WTC11 (cell line): ENCODE measurements around the gene ADAMTS18. TPM values are rescaled to one million over a fixed set of nuclear protein-coding genes. Genes with fewer than 3 reads are reported as not detected.
A peak's percentile ranks its signal among the peaks of the same experiment; 100 is the strongest.

Source experiments
- ATAC-seq: fragments of 200-7000 bp; cut with Tn5 transposase; 2 replicates; pipeline ENCODE4 v1.10.0; 2021; ENCODE audit warnings: mild to moderate bottlenecking, moderate library complexity
- CTCF ChIA-PET: fragments of 300-600 bp; sonication (Branson Sonifier 250); formaldehyde crosslinking; loops from one replicate; lab custom pipeline; 2021; ENCODE audit warnings: antibody characterized with exemption; lab: Charles Lee
- POLR2A ChIA-PET: fragments of 350-600 bp; sonication (Branson Sonifier 250); formaldehyde crosslinking; loops from one replicate; lab custom pipeline; 2021; ENCODE audit warnings: antibody characterized with exemption; lab: Charles Lee
- DNase-seq: peaks from one replicate; pipeline ENCODE4 v3.0.0; 2021; ENCODE audit warnings: low spot score
- H3K27ac Mint-ChIP-seq: 2 replicates; pipeline ENCODE4 v1.8.0; 2021; ENCODE audit warnings: mixed read lengths
- H3K27me3 Mint-ChIP-seq: 2 replicates; pipeline ENCODE4 v1.8.0; 2021; ENCODE audit warnings: low read depth, mild to moderate bottlenecking, moderate library complexity, mixed read lengths
- H3K36me3 Mint-ChIP-seq: 2 replicates; pipeline ENCODE4 v1.8.0; 2021; ENCODE audit warnings: mixed read lengths
- H3K4me1 Mint-ChIP-seq: 2 replicates; pipeline ENCODE4 v1.8.0; 2022; ENCODE audit warnings: mixed read lengths
- H3K4me3 Mint-ChIP-seq: 2 replicates; pipeline ENCODE4 v1.8.0; 2021; ENCODE audit warnings: mild to moderate bottlenecking, moderate library complexity, mixed read lengths
- H3K9me3 Mint-ChIP-seq: 2 replicates; pipeline ENCODE4 v1.8.0; 2021; ENCODE audit warnings: mixed read lengths
- AFF4 ChIP-seq: sonication (generic); formaldehyde crosslinking; IDR thresholded peaks from 2 replicates; pipeline ENCODE4 v1.8.1; 2023; ENCODE audit warnings: mild to moderate bottlenecking, missing genetic modification reagents, borderline replicate concordance
- CDX4 ChIP-seq: fragments of 250-450 bp; sonication (Bioruptor Pico); IDR thresholded peaks from 2 replicates; pipeline ENCODE4 v1.9.0; 2021; ENCODE audit warnings: moderate library complexity, mild to moderate bottlenecking, inconsistent platforms, borderline replicate concordance
- EMX1 ChIP-seq: fragments of 250-450 bp; sonication (Bioruptor Pico); IDR thresholded peaks from 2 replicates; pipeline ENCODE4 v1.8.0; 2021; ENCODE audit warnings: mild to moderate bottlenecking
- ESRRA ChIP-seq: sonication (generic); formaldehyde crosslinking; IDR thresholded peaks from 2 replicates; pipeline ENCODE4 v1.8.1; 2022; ENCODE audit warnings: mild to moderate bottlenecking, missing genetic modification reagents, borderline replicate concordance
- IRF2 ChIP-seq: sonication (generic); formaldehyde crosslinking; IDR thresholded peaks from 2 replicates; pipeline ENCODE4 v1.8.0; 2022; ENCODE audit warnings: low read depth, missing genetic modification reagents, borderline replicate concordance
- KAT7 ChIP-seq: sonication (generic); formaldehyde crosslinking; IDR thresholded peaks from 2 replicates; pipeline ENCODE4 v1.8.1; 2023; ENCODE audit warnings: missing genetic modification reagents, mild to moderate bottlenecking, borderline replicate concordance
- RELA ChIP-seq: sonication (generic); formaldehyde crosslinking; IDR thresholded peaks from 2 replicates; pipeline ENCODE4 v1.8.1; 2022; ENCODE audit warnings: missing genetic modification reagents, mild to moderate bottlenecking, borderline replicate concordance
- SOX15 ChIP-seq: fragments of 250-450 bp; sonication (Bioruptor Pico); IDR thresholded peaks from 2 replicates; pipeline ENCODE4 v1.9.0; 2021; ENCODE audit warnings: mild to moderate bottlenecking
- TCF7 ChIP-seq: sonication (generic); formaldehyde crosslinking; IDR thresholded peaks from 2 replicates; pipeline ENCODE4 v1.8.0; 2022; ENCODE audit warnings: mild to moderate bottlenecking, low read depth, missing genetic modification reagents, moderate library complexity
- TEAD4 ChIP-seq: sonication (generic); formaldehyde crosslinking; IDR thresholded peaks from 2 replicates; pipeline ENCODE4 v1.8.0; 2022; ENCODE audit warnings: mild to moderate bottlenecking, missing genetic modification reagents
- ZNF232 ChIP-seq: sonication (generic); formaldehyde crosslinking; IDR thresholded peaks from 2 replicates; pipeline ENCODE4 v1.8.0; 2022; ENCODE audit warnings: mild to moderate bottlenecking, missing genetic modification reagents
- total RNA-seq: library from RNA; stranded (reverse); gene quantifications from 3 replicates; pipeline ENCODE4 v1.2.3, GENCODE V29; 2021
- TF ChIP-seq, protein P1 (sequence below): sonication (generic); formaldehyde crosslinking; IDR thresholded peaks from 2 replicates; pipeline ENCODE4 v1.8.0; 2023; ENCODE audit warnings: missing genetic modification reagents
- TF ChIP-seq, protein P2 (sequence below): sonication (generic); formaldehyde crosslinking; conservative IDR thresholded peaks from 2 replicates; pipeline ENCODE4 v1.8.1; 2023; ENCODE audit warnings: mild to moderate bottlenecking, low read depth, missing genetic modification reagents, moderate library complexity
- TF ChIP-seq, protein P3 (sequence below): fragments of 250-450 bp; sonication (Bioruptor Pico); conservative IDR thresholded peaks from 2 replicates; pipeline ENCODE4 v1.9.0; 2021; ENCODE audit warnings: mild to moderate bottlenecking
- TF ChIP-seq, protein P4 (sequence below): fragments of 250-450 bp; sonication (Bioruptor Pico); IDR thresholded peaks from 2 replicates; pipeline ENCODE4 v1.8.0; 2021; ENCODE audit warnings: mild to moderate bottlenecking
- TF ChIP-seq, protein P5 (sequence below): sonication (generic); formaldehyde crosslinking; IDR thresholded peaks from 2 replicates; pipeline ENCODE4 v1.8.1; 2022; ENCODE audit warnings: mild to moderate bottlenecking, missing genetic modification reagents, moderate library complexity, borderline replicate concordance

Gene ADAMTS18
- total RNA-seq, 1 experiment from 2014 or later, result 0.17 TPM

- H3K27me3 Mint-ChIP-seq, result peaks cover 59% of the 10 kb centered on the region
- H3K27ac Mint-ChIP-seq, result no peak overlapping the region
- ATAC-seq, result peak; percentile 19
- peak overlapping the region; percentile 69 for H3K4me3 Mint-ChIP-seq
- no peak for DNase-seq
- peaks cover 24% of the 10 kb centered on the region for H3K4me1 Mint-ChIP-seq
- H3K9me3 Mint-ChIP-seq, result no peaks in the 10 kb centered on the region
- TF ChIP-seq ESRRA (CRISPR knock-in tag), result no peak
- TF ChIP-seq CDX4 (CRISPR knock-in tag), result no peak
- TF ChIP-seq TCF7 (CRISPR knock-in tag), result no peak
- TF ChIP-seq, protein P1, sequence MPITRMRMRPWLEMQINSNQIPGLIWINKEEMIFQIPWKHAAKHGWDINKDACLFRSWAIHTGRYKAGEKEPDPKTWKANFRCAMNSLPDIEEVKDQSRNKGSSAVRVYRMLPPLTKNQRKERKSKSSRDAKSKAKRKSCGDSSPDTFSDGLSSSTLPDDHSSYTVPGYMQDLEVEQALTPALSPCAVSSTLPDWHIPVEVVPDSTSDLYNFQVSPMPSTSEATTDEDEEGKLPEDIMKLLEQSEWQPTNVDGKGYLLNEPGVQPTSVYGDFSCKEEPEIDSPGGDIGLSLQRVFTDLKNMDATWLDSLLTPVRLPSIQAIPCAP, result no peak
- no peak for TF ChIP-seq EMX1 (CRISPR knock-in tag)
- TF ChIP-seq TEAD4 (CRISPR knock-in tag), result no peak
- TF ChIP-seq, protein P2, sequence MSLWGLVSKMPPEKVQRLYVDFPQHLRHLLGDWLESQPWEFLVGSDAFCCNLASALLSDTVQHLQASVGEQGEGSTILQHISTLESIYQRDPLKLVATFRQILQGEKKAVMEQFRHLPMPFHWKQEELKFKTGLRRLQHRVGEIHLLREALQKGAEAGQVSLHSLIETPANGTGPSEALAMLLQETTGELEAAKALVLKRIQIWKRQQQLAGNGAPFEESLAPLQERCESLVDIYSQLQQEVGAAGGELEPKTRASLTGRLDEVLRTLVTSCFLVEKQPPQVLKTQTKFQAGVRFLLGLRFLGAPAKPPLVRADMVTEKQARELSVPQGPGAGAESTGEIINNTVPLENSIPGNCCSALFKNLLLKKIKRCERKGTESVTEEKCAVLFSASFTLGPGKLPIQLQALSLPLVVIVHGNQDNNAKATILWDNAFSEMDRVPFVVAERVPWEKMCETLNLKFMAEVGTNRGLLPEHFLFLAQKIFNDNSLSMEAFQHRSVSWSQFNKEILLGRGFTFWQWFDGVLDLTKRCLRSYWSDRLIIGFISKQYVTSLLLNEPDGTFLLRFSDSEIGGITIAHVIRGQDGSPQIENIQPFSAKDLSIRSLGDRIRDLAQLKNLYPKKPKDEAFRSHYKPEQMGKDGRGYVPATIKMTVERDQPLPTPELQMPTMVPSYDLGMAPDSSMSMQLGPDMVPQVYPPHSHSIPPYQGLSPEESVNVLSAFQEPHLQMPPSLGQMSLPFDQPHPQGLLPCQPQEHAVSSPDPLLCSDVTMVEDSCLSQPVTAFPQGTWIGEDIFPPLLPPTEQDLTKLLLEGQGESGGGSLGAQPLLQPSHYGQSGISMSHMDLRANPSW, result no peak
- TF ChIP-seq SOX15 (CRISPR knock-in tag), result no peak
- TF ChIP-seq KAT7 (CRISPR knock-in tag), result no peak
- ChIA-PET CTCF (interaction anchor here (0.5 to 3.7 kb wide), 13 partner anchors 22 to 671 kb away, joined by 3 to 39 read pairs (median 4); partner anchors contain the start of gene NUDT7), POLR2A (no interaction called here)
- no peaks in the 10 kb centered on the region for H3K36me3 Mint-ChIP-seq
Observed at GRCh38 chr16:77435272-77435820, 512 bp upstream of the ADAMTS18 start.

GRCh38 chr16:77434022-77434529 lies 758 bp downstream of the ADAMTS18 start:
- Mint-ChIP-seq H3K4me3 (peak overlapping the region; percentile 67), H3K4me1 (peaks cover 21% of the 10 kb centered on the region), H3K27ac (no peak overlapping the region), H3K27me3 (peaks cover 61% of the 10 kb centered on the region), H3K9me3 (no peaks in the 10 kb centered on the region), H3K36me3 (no peaks in the 10 kb centered on the region)
- no peak for DNase-seq
- CTCF ChIA-PET, result interaction anchor here (0.7 to 3.7 kb wide), 8 partner anchors 16 to 569 kb away, joined by 3 to 39 read pairs (median 5); partner anchors contain the start of gene NUDT7
- POLR2A ChIA-PET, result interaction anchor here (0.9 kb wide), 1 partner anchor 46 kb away, joined by 3 read pairs; no protein-coding TSS in a partner anchor
- no peak for ATAC-seq
- TF ChIP-seq, protein P2, result no peak
- TF ChIP-seq RELA (CRISPR knock-in tag) (no peak), AFF4 (CRISPR knock-in tag) (no peak), IRF2 (CRISPR knock-in tag) (no peak), ZNF232 (CRISPR knock-in tag) (no peak)
- TF ChIP-seq, protein P3, sequence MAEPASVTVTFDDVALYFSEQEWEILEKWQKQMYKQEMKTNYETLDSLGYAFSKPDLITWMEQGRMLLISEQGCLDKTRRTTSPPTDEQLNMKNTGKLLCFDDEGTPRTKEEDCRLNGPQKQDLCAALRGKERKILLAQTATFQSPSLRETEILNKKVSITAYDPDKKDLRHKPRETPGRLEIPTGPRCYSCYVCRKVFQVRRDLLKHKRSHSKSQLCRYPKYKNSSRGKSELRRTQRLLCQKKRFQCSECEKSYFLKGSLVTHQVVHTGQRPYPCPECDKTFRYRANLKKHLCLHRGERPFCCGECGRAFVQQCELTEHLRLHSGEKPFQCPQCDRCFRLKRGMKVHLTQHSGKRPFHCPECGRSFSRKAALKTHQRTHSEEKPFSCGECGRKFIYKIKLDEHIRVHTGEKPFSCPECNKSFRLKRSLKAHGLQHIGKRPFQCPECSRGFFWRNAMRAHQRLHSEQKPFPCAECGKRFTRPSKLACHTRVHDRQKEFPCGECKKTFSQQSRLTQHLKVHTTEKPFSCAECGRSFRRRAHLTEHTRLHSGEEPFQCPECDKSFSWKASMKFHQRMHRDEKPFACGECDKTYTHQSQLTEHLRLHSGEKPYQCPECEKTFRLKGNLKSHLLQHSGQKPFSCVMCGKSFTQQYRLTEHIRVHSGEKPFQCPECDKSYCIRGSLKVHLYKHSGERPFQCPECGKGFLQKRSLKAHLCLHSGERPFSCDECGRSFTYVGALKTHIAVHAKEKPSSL, result no peak
- TF ChIP-seq, protein P4, sequence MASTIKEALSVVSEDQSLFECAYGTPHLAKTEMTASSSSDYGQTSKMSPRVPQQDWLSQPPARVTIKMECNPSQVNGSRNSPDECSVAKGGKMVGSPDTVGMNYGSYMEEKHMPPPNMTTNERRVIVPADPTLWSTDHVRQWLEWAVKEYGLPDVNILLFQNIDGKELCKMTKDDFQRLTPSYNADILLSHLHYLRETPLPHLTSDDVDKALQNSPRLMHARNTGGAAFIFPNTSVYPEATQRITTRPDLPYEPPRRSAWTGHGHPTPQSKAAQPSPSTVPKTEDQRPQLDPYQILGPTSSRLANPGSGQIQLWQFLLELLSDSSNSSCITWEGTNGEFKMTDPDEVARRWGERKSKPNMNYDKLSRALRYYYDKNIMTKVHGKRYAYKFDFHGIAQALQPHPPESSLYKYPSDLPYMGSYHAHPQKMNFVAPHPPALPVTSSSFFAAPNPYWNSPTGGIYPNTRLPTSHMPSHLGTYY, result no peak
- TF ChIP-seq, protein P5, sequence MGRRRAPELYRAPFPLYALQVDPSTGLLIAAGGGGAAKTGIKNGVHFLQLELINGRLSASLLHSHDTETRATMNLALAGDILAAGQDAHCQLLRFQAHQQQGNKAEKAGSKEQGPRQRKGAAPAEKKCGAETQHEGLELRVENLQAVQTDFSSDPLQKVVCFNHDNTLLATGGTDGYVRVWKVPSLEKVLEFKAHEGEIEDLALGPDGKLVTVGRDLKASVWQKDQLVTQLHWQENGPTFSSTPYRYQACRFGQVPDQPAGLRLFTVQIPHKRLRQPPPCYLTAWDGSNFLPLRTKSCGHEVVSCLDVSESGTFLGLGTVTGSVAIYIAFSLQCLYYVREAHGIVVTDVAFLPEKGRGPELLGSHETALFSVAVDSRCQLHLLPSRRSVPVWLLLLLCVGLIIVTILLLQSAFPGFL (CRISPR knock-in tag), result no peak
